GM12878 (cell line): ENCODE results near the gene TRPC3. TPM values are rescaled to one million over a fixed set of nuclear protein-coding genes. Genes with fewer than 3 reads are reported as not detected.

Experiments
- ATAC-seq: fragments of 200-7000 bp; cut with Tn5 transposase; 3 replicates; pipeline ENCODE4 v1.9.1; 2020; ENCODE audit warnings: mild to moderate bottlenecking, moderate library complexity
- BruUV-seq: library from RNA; stranded (reverse); fragments of 400-500 nt; replicated peaks from 2 replicates; lab custom pipeline; 2021; lab: Mats Ljungman, UMichigan
- CTCF ChIA-PET: fragments of 300-600 bp; sonication (Branson Sonifier 250); formaldehyde crosslinking; extraction: SDS; loops from one replicate; lab custom pipeline; 2021; ENCODE audit warnings: inconsistent platforms; lab: Yijun Ruan, JAX
- POLR2A ChIA-PET: fragments of 350-600 bp; formaldehyde crosslinking; extraction: SDS; loops from one replicate; lab custom pipeline; 2021; ENCODE audit warnings: inconsistent platforms; lab: Charles Lee
- RAD21 ChIA-PET: fragments of 300-600 bp; sonication (Branson Sonifier 250); formaldehyde crosslinking; loops from one replicate; lab custom pipeline; 2023; ENCODE audit warnings: antibody characterized with exemption; ENCODE audit not compliant: unreplicated experiment; lab: Charles Lee
- SMC1A ChIA-PET: fragments of 300-600 bp; sonication (Branson Sonifier 250); formaldehyde crosslinking; loops from one replicate; lab custom pipeline; 2023; ENCODE audit not compliant: unreplicated experiment, uncharacterized antibody; lab: Charles Lee
- DNase-seq: peaks from one replicate; pipeline ENCODE4 v3.0.0-alpha.2; 2011; ENCODE audit warnings: low read depth, low spot score
- FAIRE-seq: peaks from 3 replicates; lab custom pipeline; 2011; peaks lifted over from hg19 to GRCh38; lab: Jason Lieb, UNC
- H2AFZ ChIP-seq: 2 replicates; pipeline ENCODE4 v1.6.0; 2011; ENCODE audit warnings: low read depth, low read length, control low read depth; ENCODE audit not compliant: control insufficient read depth
- H3K27ac ChIP-seq: 2 replicates; pipeline ENCODE4 v1.5.1; 2011; ENCODE audit warnings: control low read depth; ENCODE audit not compliant: control insufficient read depth, insufficient read depth
- H3K27me3 ChIP-seq, 2 experiments: replicated peaks in 1 of 2; 2 replicates each; pipeline versions ENCODE4 v1.6.0 to v1.6.1; 2011; ENCODE audit warnings: low read length in 1 of 2; ENCODE audit not compliant: control insufficient read depth in 2 of 2, insufficient read depth in 2 of 2
- H3K36me3 ChIP-seq, 2 experiments: 2 replicates each; pipeline ENCODE4 v1.5.1; 2011; ENCODE audit warnings: low read length in 1 of 2; ENCODE audit not compliant: control insufficient read depth in 2 of 2, insufficient read depth in 2 of 2
- H3K4me1 ChIP-seq: 2 replicates; pipeline ENCODE4 v1.6.1; 2011; ENCODE audit warnings: mild to moderate bottlenecking, low read length, moderate library complexity, mixed read lengths; ENCODE audit not compliant: control insufficient read depth, insufficient read depth
- H3K4me2 ChIP-seq: 2 replicates; pipeline ENCODE4 v1.6.0; 2011; ENCODE audit warnings: control low read depth; ENCODE audit not compliant: control insufficient read depth, insufficient read depth
- H3K4me3 ChIP-seq: fragments of 200-600 bp; sonication (generic); 2 replicates; pipeline ENCODE4 v1.5.1; 2016
- H3K79me2 ChIP-seq: 2 replicates; pipeline ENCODE4 v1.6.0; 2011; ENCODE audit warnings: low read length; ENCODE audit not compliant: control insufficient read depth, insufficient read depth
- H3K9ac ChIP-seq: 2 replicates; pipeline ENCODE4 v1.8.0; 2011; ENCODE audit warnings: low read length, control low read depth, mixed read lengths; ENCODE audit not compliant: control insufficient read depth, insufficient read depth
- H3K9me3 ChIP-seq: replicated peaks from 3 replicates; pipeline ENCODE4 v1.5.1; 2011; ENCODE audit warnings: mild to moderate bottlenecking, low read length; ENCODE audit not compliant: control insufficient read depth, insufficient read depth
- H4K20me1 ChIP-seq: 2 replicates; pipeline ENCODE4 v1.6.0; 2011; ENCODE audit not compliant: control insufficient read depth, insufficient read depth
- EGR1 ChIP-seq, 2 experiments: IDR thresholded peaks; 1 replicate in 1 of 2; 2 replicates in 1 of 2; pipeline ENCODE4 v1.6.1; 2011 to 2012; ENCODE audit warnings: low read depth in 2 of 2, low read length in 2 of 2, borderline replicate concordance in 1 of 2, mild to moderate bottlenecking in 1 of 2, moderate library complexity in 1 of 2
- ESRRA ChIP-seq: IDR thresholded peaks from 2 replicates; pipeline ENCODE4 v1.6.1; 2012; ENCODE audit warnings: mild to moderate bottlenecking, low read length, improper control_type of control experiment
- FOS ChIP-seq: IDR thresholded peaks from 3 replicates; pipeline ENCODE4 v1.6.1; 2011; ENCODE audit warnings: borderline replicate concordance; ENCODE audit not compliant: insufficient read length; ENCODE audit errors: extremely low read depth
- HDGF ChIP-seq: fragments of 450-650 bp; IDR thresholded peaks from 2 replicates; pipeline ENCODE4 v1.6.1; 2016; ENCODE audit warnings: antibody characterized with exemption
- IKZF1 ChIP-seq: fragments of 450-650 bp; conservative IDR thresholded peaks from 2 replicates; pipeline ENCODE4 v1.6.1; 2017; ENCODE audit warnings: antibody characterized with exemption, mild to moderate bottlenecking
- IRF3 ChIP-seq: fragments of 450-650 bp; IDR thresholded peaks from 2 replicates; pipeline ENCODE4 v1.6.1; 2014; ENCODE audit warnings: mild to moderate bottlenecking
- NKRF ChIP-seq: fragments of 450-650 bp; conservative IDR thresholded peaks from 2 replicates; pipeline ENCODE4 v1.6.1; 2017; ENCODE audit warnings: mild to moderate bottlenecking, moderate library complexity
- POU2F2 ChIP-seq: IDR thresholded peaks from 3 replicates; pipeline ENCODE4 v1.6.1; 2011; ENCODE audit warnings: low read depth, mild to moderate bottlenecking, low read length, borderline replicate concordance
- RFX5 ChIP-seq: IDR thresholded peaks from 2 replicates; pipeline ENCODE4 v1.6.1; 2011; ENCODE audit warnings: low read depth, low read length, improper control_type of control experiment
- SIX5 ChIP-seq: IDR thresholded peaks from 2 replicates; pipeline ENCODE4 v1.6.1; 2011; ENCODE audit warnings: mild to moderate bottlenecking, low read depth, low read length, moderate library complexity; ENCODE audit not compliant: severe bottlenecking
- SKIL ChIP-seq: fragments of 450-650 bp; IDR thresholded peaks from 2 replicates; pipeline ENCODE4 v1.6.1; 2017; ENCODE audit warnings: mild to moderate bottlenecking, low read depth, inconsistent platforms; ENCODE audit not compliant: poor library complexity, severe bottlenecking
- YBX1 ChIP-seq: fragments of 450-650 bp; IDR thresholded peaks from 2 replicates; pipeline ENCODE4 v1.6.1; 2016; ENCODE audit warnings: antibody characterized with exemption
- ZNF687 ChIP-seq: fragments of 450-650 bp; IDR thresholded peaks from 2 replicates; pipeline ENCODE4 v1.6.1; 2017; ENCODE audit warnings: mild to moderate bottlenecking, moderate library complexity
- WGBS: methylation state at CpG from one replicate; pipeline ENCODE4 v1.1.6; 2016; ENCODE audit warnings: low lambda C conversion rate; ENCODE audit not compliant: insufficient replicate concordance, insufficient coverage; ENCODE audit errors: missing lambda C conversion rate; 5-methylcytosine and 5-hydroxymethylcytosine counted together
- in situ Hi-C: fragments of 300-500 bp; cut with MboI; formaldehyde crosslinking; loops from 9 replicates; pipeline ENCODE4 v1.14.3; 2018; ENCODE audit warnings: mixed read lengths
- intact Hi-C: fragments of 100-400 bp; cut with micrococcal nuclease; formaldehyde crosslinking; loops from one replicate; pipeline ENCODE4 v1.14.2; 2022; ENCODE audit not compliant: unreplicated experiment
- polyA plus RNA-seq, 11 experiments: library from polyadenylated mRNA; depleted of rRNA in 4 of 11; unstranded in 6 of 11; stranded (reverse) in 5 of 11; fragments of >200 nt; fragmentation: Nextera tagmentation in 4 of 11; fragmentation: Illumina TruSeq in 1 of 11; extraction: Ambion mirVana in 4 of 11; extraction: Trizol in 1 of 11; gene quantifications; 1 replicate in 1 of 11; 2 replicates in 10 of 11; pipeline versions ENCODE4 v1.2.1 to v1.2.3, GENCODE V29; 2011 to 2016; ENCODE audit warnings: inconsistent platforms in 2 of 11, missing spikeins in 2 of 11, low read depth in 1 of 11
- total RNA-seq, 4 experiments: library from RNA; depleted of rRNA in 3 of 4; stranded (reverse); fragments of >200 nt in 3 of 4; fragmentation: Illumina TruSeq in 1 of 4; extraction: Trizol in 1 of 4; gene quantifications; 2 replicates each; pipeline versions ENCODE4 v1.2.1 to v1.2.3, GENCODE V29; 2013 to 2021

Gene TRPC3
- total and polyA plus RNA-seq, 10 of the 15 experiments (the other 5 are each of a cell fraction or from before 2014, with no cell fraction given) = not detected

- ChIA-PET POLR2A (no interaction called here), CTCF (no interaction called here), SMC1A (interaction anchor here (1.2 kb wide), 1 partner anchor 16 kb away, joined by 3 read pairs; no protein-coding TSS in a partner anchor), RAD21 (no interaction called here)
- H3K9ac ChIP-seq = no peak overlapping the region
- no peaks in the 10 kb centered on the region for H3K79me2 ChIP-seq
- H2AFZ ChIP-seq = no peak overlapping the region
- H3K27me3 ChIP-seq = peaks cover 0 to 2% of the 10 kb centered on the region in 2 experiments; a peak in 2 of 4 replicates
- no peaks in the 10 kb centered on the region for H4K20me1 ChIP-seq
- no peak overlapping the region for H3K4me2 ChIP-seq
- H3K9me3 ChIP-seq = no peaks in the 10 kb centered on the region
- H3K4me1 ChIP-seq = no peaks in the 10 kb centered on the region
- H3K4me3 ChIP-seq = no peak overlapping the region
- ATAC-seq (no peak), FAIRE-seq (no peak), DNase-seq (no peak)
- in situ Hi-C loops (no loop called here), intact Hi-C loops (no loop called here)
- no peaks in the 10 kb centered on the region for H3K36me3 ChIP-seq
- no TSS peak for BruUV-seq
- H3K27ac ChIP-seq = no peak overlapping the region
- WGBS = 17% methylated on average over 3 of the region's 3 CpGs
- TF ChIP-seq YBX1 = no peak
- TF ChIP-seq RFX5 = no peak
- no peak for TF ChIP-seq NKRF
- TF ChIP-seq HDGF = no peak
- no peak for TF ChIP-seq ZNF687
- no peak for TF ChIP-seq POU2F2
- no peak for TF ChIP-seq ESRRA
- TF ChIP-seq SKIL = no peak
- TF ChIP-seq EGR1 (IDR thresholded peaks at IDR 0.05; ENCODE audit: borderline replicate concordance in 1 of 2, low read depth in 2 of 2, low read length in 2 of 2) = no peak
- TF ChIP-seq IRF3 = no peak
- no peak for TF ChIP-seq FOS
- no peak for TF ChIP-seq IKZF1
- no peak for TF ChIP-seq SIX5
Observed at GRCh38 chr4:121995790-121996537, 44.1 kb upstream of the TRPC3 start.
